MM.1S (cell line): Measurements from ENCODE around the gene CIROP.

Source experiments
- DNase-seq: peaks from one replicate; pipeline ENCODE4 v3.0.0-alpha.2; 2015
- H2AFZ ChIP-seq: fragments of 300-600 bp; sonication (generic); 2 replicates; pipeline ENCODE4 v1.6.0; 2016; ENCODE audit warnings: antibody characterized with exemption, low read length
- H3F3A ChIP-seq: fragments of 300-600 bp; sonication (generic); 2 replicates; pipeline ENCODE4 v1.6.1; 2016; ENCODE audit warnings: mild to moderate bottlenecking, antibody characterized with exemption, low read length, moderate library complexity, mixed read lengths; ENCODE audit not compliant: insufficient read depth
- H3K27ac ChIP-seq: fragments of 300-600 bp; sonication (generic); 2 replicates; pipeline ENCODE4 v1.5.1; 2016; ENCODE audit warnings: mild to moderate bottlenecking, low read length
- H3K27me3 ChIP-seq: fragments of 300-600 bp; sonication (generic); replicated peaks from 2 replicates; pipeline ENCODE4 v1.6.0; 2016; ENCODE audit warnings: low read length; ENCODE audit not compliant: insufficient read depth
- H3K36me3 ChIP-seq: fragments of 300-600 bp; sonication (generic); replicated peaks from 2 replicates; pipeline ENCODE4 v1.6.1; 2016; ENCODE audit warnings: mild to moderate bottlenecking, low read length, mixed read lengths; ENCODE audit not compliant: insufficient read depth
- H3K4me1 ChIP-seq: fragments of 300-600 bp; sonication (generic); 2 replicates; pipeline ENCODE4 v1.6.1; 2016; ENCODE audit warnings: low read length, mixed read lengths
- H3K4me2 ChIP-seq: fragments of 300-600 bp; sonication (generic); 2 replicates; pipeline ENCODE4 v1.6.0; 2016; ENCODE audit warnings: low read depth, low read length
- H3K4me3 ChIP-seq: fragments of 300-600 bp; sonication (generic); 2 replicates; pipeline ENCODE4 v1.5.1; 2016; ENCODE audit warnings: low read length, mixed read lengths
- H3K79me2 ChIP-seq: fragments of 300-600 bp; sonication (generic); 2 replicates; pipeline ENCODE4 v1.6.1; 2016; ENCODE audit warnings: mixed run types, low read length, mixed read lengths
- H3K9ac ChIP-seq: fragments of 300-600 bp; sonication (generic); 2 replicates; pipeline ENCODE4 v1.6.1; 2016; ENCODE audit warnings: low read length, mixed read lengths
- H3K9me2 ChIP-seq: fragments of 300-600 bp; sonication (generic); replicated peaks from 2 replicates; pipeline ENCODE4 v1.6.1; 2016; ENCODE audit warnings: mild to moderate bottlenecking, low read length, mixed read lengths; ENCODE audit not compliant: insufficient read depth
- H3K9me3 ChIP-seq: fragments of 300-600 bp; sonication (generic); replicated peaks from 2 replicates; pipeline ENCODE4 v1.6.1; 2016; ENCODE audit warnings: mild to moderate bottlenecking, low read length, mixed read lengths; ENCODE audit not compliant: insufficient read depth
- H4K20me1 ChIP-seq: fragments of 300-600 bp; sonication (generic); 2 replicates; pipeline ENCODE4 v1.6.1; 2016; ENCODE audit warnings: mild to moderate bottlenecking, low read length, moderate library complexity, mixed read lengths; ENCODE audit not compliant: insufficient read depth
- CTCF ChIP-seq: fragments of 300-600 bp; sonication (generic); IDR thresholded peaks from 2 replicates; pipeline ENCODE4 v1.5.1; 2016; ENCODE audit warnings: antibody characterized with exemption, low read length, mixed read lengths
- EZH2 ChIP-seq: fragments of 300-600 bp; sonication (generic); optimal IDR thresholded peaks from 2 replicates; pipeline ENCODE3; 2017; ENCODE audit warnings: low read depth, mild to moderate bottlenecking, antibody characterized with exemption, low read length, mixed read lengths
- EZH2phosphoT487 ChIP-seq: fragments of 300-600 bp; sonication (generic); IDR thresholded peaks from 2 replicates; pipeline ENCODE4 v1.6.1; 2018; ENCODE audit warnings: antibody characterized with exemption, low read length

Gene CIROP

GRCh38 chr14:23117371-23118020 lies 12.7 kb upstream of the CIROP start:
- Histone ChIP-seq H3K79me2 (no peaks in the 10 kb centered on the region), H3K9me2 (no peaks in the 10 kb centered on the region), H3K9ac (no peak overlapping the region), H3K4me3 (no peak overlapping the region), H3K4me1 (peaks cover 11% of the 10 kb centered on the region), H2AFZ (no peak overlapping the region), H3K27me3 (no peaks in the 10 kb centered on the region), H3K9me3 (no peaks in the 10 kb centered on the region), H3K4me2 (no peak overlapping the region), H4K20me1 (no peaks in the 10 kb centered on the region), H3K27ac (no peak overlapping the region), H3K36me3 (no peaks in the 10 kb centered on the region), H3F3A (peaks cover 5% of the 10 kb centered on the region; the same call in 1 of the 2 replicates)
- DNase-seq: no peak
- TF ChIP-seq EZH2 (no peak), CTCF (no peak), EZH2phosphoT487 (no peak)

GRCh38 chr14:23115918-23116317 lies 11.1 kb upstream of the CIROP start:
- H3K4me3 ChIP-seq: no peak overlapping the region
- no peak for DNase-seq
- no peaks in the 10 kb centered on the region for H4K20me1 ChIP-seq
- H3K9me2 ChIP-seq: no peaks in the 10 kb centered on the region
- TF ChIP-seq EZH2 (no peak), CTCF (no peak), EZH2phosphoT487 (no peak)
- peaks cover under 1% of the 10 kb centered on the region; the same call in 1 of the 2 replicates for H3F3A ChIP-seq
- H3K9me3 ChIP-seq: no peaks in the 10 kb centered on the region
- H3K79me2 ChIP-seq: no peaks in the 10 kb centered on the region
- H3K4me1 ChIP-seq: peaks cover under 1% of the 10 kb centered on the region; the same call in 1 of the 2 replicates
- no peak overlapping the region for H3K9ac ChIP-seq
- H3K27ac ChIP-seq: no peak overlapping the region
- H3K4me2 ChIP-seq: no peak overlapping the region
- H3K27me3 ChIP-seq: no peaks in the 10 kb centered on the region; the same call in 1 of the 2 replicates
- H2AFZ ChIP-seq: no peak overlapping the region
- no peaks in the 10 kb centered on the region for H3K36me3 ChIP-seq

- Histone ChIP-seq H3F3A (no peaks in the 10 kb centered on the region), H3K9me3 (no peaks in the 10 kb centered on the region), H2AFZ (no peak overlapping the region), H3K4me2 (no peak overlapping the region), H3K36me3 (no peaks in the 10 kb centered on the region), H4K20me1 (no peaks in the 10 kb centered on the region), H3K9me2 (no peaks in the 10 kb centered on the region), H3K79me2 (no peaks in the 10 kb centered on the region), H3K4me1 (no peaks in the 10 kb centered on the region), H3K9ac (no peak overlapping the region), H3K27ac (no peak overlapping the region), H3K4me3 (no peak overlapping the region), H3K27me3 (no peaks in the 10 kb centered on the region; the same call in 1 of the 2 replicates)
- DNase-seq: no peak
- TF ChIP-seq CTCF: no peak
- no peak for TF ChIP-seq EZH2phosphoT487
- TF ChIP-seq EZH2: no peak
Observed at GRCh38 chr14:23115039-23115731, 10.4 kb upstream of the CIROP start.
